H1 (cell line): ENCODE data around the gene TTC33. TPM values are rescaled to one million over a fixed set of nuclear protein-coding genes. Genes with fewer than 3 reads are reported as not detected.

ENCODE experiments used
- CTCF ChIA-PET: fragments of 300-600 bp; sonication (Branson Sonifier 250); formaldehyde crosslinking; loops from one replicate; lab custom pipeline; 2021; ENCODE audit not compliant: partially characterized antibody; lab: Charles Lee
- POLR2A ChIA-PET: fragments of 300-600 bp; sonication (Branson Sonifier 250); formaldehyde crosslinking; loops from one replicate; lab custom pipeline; 2021; ENCODE audit warnings: inconsistent platforms; ENCODE audit not compliant: partially characterized antibody; lab: Charles Lee
- DNase-seq, 2 experiments: peaks; one replicate each; pipeline versions ENCODE4 v3.0.0 to v3.0.0-alpha.2; 2010 to 2022; ENCODE audit warnings: low spot score in 2 of 2, low read depth in 1 of 2, mixed read lengths in 1 of 2
- FAIRE-seq: peaks from 2 replicates; lab custom pipeline; 2011; peaks lifted over from hg19 to GRCh38; lab: Jason Lieb, UNC
- H2AFZ ChIP-seq: 2 replicates; pipeline ENCODE4 v1.8.1; 2012; ENCODE audit warnings: low read length, inconsistent platforms
- H2AK5ac ChIP-seq: 2 replicates; pipeline ENCODE4 v1.6.1; 2013; ENCODE audit warnings: low read depth, low read length
- H2BK120ac ChIP-seq: replicated peaks from 2 replicates; pipeline ENCODE3; 2013; ENCODE audit warnings: low read depth, low read length, inconsistent platforms
- H2BK12ac ChIP-seq: 2 replicates; pipeline ENCODE4 v1.6.1; 2013; ENCODE audit warnings: low read depth, low read length
- H2BK15ac ChIP-seq: 2 replicates; pipeline ENCODE4 v1.6.1; 2013; ENCODE audit warnings: low read length
- H2BK20ac ChIP-seq: 2 replicates; pipeline ENCODE4 v1.6.1; 2013; ENCODE audit warnings: low read length
- H2BK5ac ChIP-seq: 2 replicates; pipeline ENCODE4 v1.6.1; 2013; ENCODE audit warnings: low read depth, low read length
- H3K14ac ChIP-seq: 2 replicates; pipeline ENCODE4 v1.6.1; 2013; ENCODE audit warnings: inconsistent platforms; ENCODE audit not compliant: insufficient read length
- H3K18ac ChIP-seq: 2 replicates; pipeline ENCODE4 v1.6.1; 2013; ENCODE audit warnings: low read length; ENCODE audit errors: extremely low read depth
- H3K23ac ChIP-seq: 2 replicates; pipeline ENCODE4 v1.6.1; 2013; ENCODE audit warnings: inconsistent platforms; ENCODE audit not compliant: insufficient read length
- H3K23me2 ChIP-seq: 2 replicates; pipeline ENCODE4 v1.6.1; 2013; ENCODE audit warnings: low read depth, low read length
- H3K27ac ChIP-seq: 2 replicates; pipeline ENCODE4 v1.6.1; 2011; ENCODE audit warnings: low read depth, low read length, inconsistent platforms
- H3K27me3 ChIP-seq, 4 experiments: replicated peaks in 1 of 4; 1 replicate in 1 of 4; 2 replicates in 3 of 4; pipeline versions ENCODE4 v1.6.1 to v1.8.1; 2011 to 2013; ENCODE audit warnings: low read length in 3 of 4, mild to moderate bottlenecking in 3 of 4, inconsistent platforms in 2 of 4, mixed read lengths in 2 of 4, moderate library complexity in 1 of 4; ENCODE audit not compliant: control insufficient read depth in 3 of 4, insufficient read depth in 3 of 4; ENCODE audit errors: extremely low read depth in 1 of 4
- H3K36me3 ChIP-seq, 4 experiments: 2 replicates each; pipeline versions ENCODE4 v1.6.1 to v1.8.1; 2011 to 2013; ENCODE audit warnings: mild to moderate bottlenecking in 4 of 4, low read length in 3 of 4, moderate library complexity in 2 of 4, control low read depth in 1 of 4, inconsistent platforms in 1 of 4; ENCODE audit not compliant: insufficient read depth in 4 of 4, control insufficient read depth in 2 of 4
- H3K4ac ChIP-seq: replicated peaks from 2 replicates; pipeline ENCODE3; 2013; ENCODE audit warnings: low read length, low read depth, mixed read lengths, inconsistent platforms; ENCODE audit not compliant: insufficient read length
- H3K4me1 ChIP-seq, 4 experiments: replicated peaks in 1 of 4; 1 replicate in 1 of 4; 2 replicates in 3 of 4; pipeline versions ENCODE4 v1.6.1 to v1.8.1; 2011 to 2013; ENCODE audit warnings: low read length in 3 of 4, inconsistent platforms in 2 of 4, mixed read lengths in 1 of 4; ENCODE audit not compliant: insufficient read depth in 4 of 4, control insufficient read depth in 3 of 4
- H3K4me2 ChIP-seq, 2 experiments: 2 replicates each; pipeline versions ENCODE4 v1.6.1 to v1.8.1; 2011 to 2013; ENCODE audit warnings: low read depth in 2 of 2, low read length in 2 of 2, control low read depth in 1 of 2, inconsistent platforms in 1 of 2, mild to moderate bottlenecking in 1 of 2; ENCODE audit not compliant: insufficient read depth in 1 of 2
- H3K4me3 ChIP-seq, 4 experiments: fragments of 200-600, 300-600 bp in 1 of 4; sonication (generic), shearing (Covaris generic), sonication (Bioruptor Twin) in 1 of 4; 2 replicates each; pipeline versions ENCODE4 v1.5.1 to v1.8.1; 2011 to 2016; ENCODE audit warnings: low read length in 4 of 4, low read depth in 3 of 4, control low read depth in 2 of 4, inconsistent platforms in 2 of 4, mild to moderate bottlenecking in 2 of 4, mixed read lengths in 1 of 4, moderate library complexity in 1 of 4; ENCODE audit not compliant: insufficient read depth in 2 of 4; ENCODE audit errors: extremely low read depth in 1 of 4
- H3K56ac ChIP-seq: replicated peaks from 2 replicates; pipeline ENCODE3; 2013; ENCODE audit warnings: low read depth, mild to moderate bottlenecking, mixed read lengths, low read length, inconsistent platforms; ENCODE audit not compliant: insufficient read length
- H3K79me1 ChIP-seq: 2 replicates; pipeline ENCODE4 v1.6.1; 2013; ENCODE audit warnings: low read depth, low read length, control low read depth
- H3K79me2 ChIP-seq, 2 experiments: 2 replicates each; pipeline versions ENCODE4 v1.6.1 to v1.8.1; 2012 to 2013; ENCODE audit warnings: low read length in 2 of 2, mild to moderate bottlenecking in 2 of 2, inconsistent platforms in 1 of 2; ENCODE audit not compliant: insufficient read depth in 2 of 2, control insufficient read depth in 1 of 2
- H3K9ac ChIP-seq, 4 experiments: replicated peaks in 1 of 4; 1 replicate in 1 of 4; 2 replicates in 3 of 4; pipeline versions ENCODE4 v1.6.1 to v1.8.1; 2011 to 2013; ENCODE audit warnings: low read depth in 3 of 4, low read length in 3 of 4, control low read depth in 2 of 4, mild to moderate bottlenecking in 2 of 4, moderate library complexity in 2 of 4, inconsistent platforms in 1 of 4; ENCODE audit errors: extremely low read depth in 1 of 4
- H3K9me3 ChIP-seq, 2 experiments: 2 replicates each; pipeline versions ENCODE4 v1.6.1 to v1.8.1; 2012 to 2013; ENCODE audit warnings: mild to moderate bottlenecking in 2 of 2, moderate library complexity in 2 of 2, control low read depth in 1 of 2, inconsistent platforms in 1 of 2, low read depth in 1 of 2, low read length in 1 of 2, mixed read lengths in 1 of 2; ENCODE audit not compliant: insufficient read depth in 2 of 2
- H4K20me1 ChIP-seq, 2 experiments: replicated peaks in 1 of 2; 2 replicates each; pipeline versions ENCODE3 to v1.8.1; 2011 to 2013; ENCODE audit warnings: inconsistent platforms in 2 of 2, low read length in 2 of 2, mild to moderate bottlenecking in 1 of 2; ENCODE audit not compliant: insufficient read depth in 2 of 2, control insufficient read depth in 1 of 2
- H4K5ac ChIP-seq: 2 replicates; pipeline ENCODE4 v1.6.1; 2013; ENCODE audit warnings: low read length, low read depth, mixed read lengths, inconsistent platforms; ENCODE audit not compliant: insufficient read length
- H4K8ac ChIP-seq: 2 replicates; pipeline ENCODE4 v1.8.0; 2013; ENCODE audit warnings: mild to moderate bottlenecking, moderate library complexity, low read length, inconsistent platforms; ENCODE audit not compliant: insufficient read depth; ENCODE audit errors: extremely low read depth
- H4K91ac ChIP-seq: replicated peaks from 2 replicates; pipeline ENCODE3; 2013; ENCODE audit warnings: low read length, mixed read lengths, inconsistent platforms; ENCODE audit not compliant: insufficient read length
- JUND ChIP-seq: IDR thresholded peaks from 2 replicates; pipeline ENCODE4 v1.6.1; 2011; ENCODE audit warnings: mild to moderate bottlenecking, improper control_type of control experiment, low read length
- POU5F1 ChIP-seq: IDR thresholded peaks from 2 replicates; pipeline ENCODE4 v1.6.1; 2011; ENCODE audit warnings: low read depth, mild to moderate bottlenecking, low read length, moderate library complexity
- SIN3A ChIP-seq, 2 experiments: IDR thresholded peaks in 1 of 2; conservative IDR thresholded peaks in 1 of 2; 2 replicates each; pipeline ENCODE4 v1.6.1; 2011 to 2012; ENCODE audit warnings: low read length in 2 of 2, improper control_type of control experiment in 1 of 2, low read depth in 1 of 2, mild to moderate bottlenecking in 1 of 2
- SIX5 ChIP-seq: IDR thresholded peaks from 2 replicates; pipeline ENCODE4 v1.6.1; 2011; ENCODE audit warnings: mild to moderate bottlenecking, low read depth, low read length
- WGBS, 2 experiments: shearing (Covaris generic) in 1 of 2; methylation state at CpG; one replicate each; pipeline versions ENCODE4 v1.1.6 to v1.1.7; 2013 to 2015; ENCODE audit warnings: low lambda C conversion rate in 2 of 2, mixed read lengths in 2 of 2, inconsistent platforms in 1 of 2, low coverage in 1 of 2, missing lambda C conversion rate in 1 of 2; ENCODE audit not compliant: insufficient replicate concordance in 2 of 2, insufficient coverage in 1 of 2, insufficient read length in 1 of 2; ENCODE audit errors: extremely low coverage in 1 of 2, missing lambda C conversion rate in 1 of 2; 5-methylcytosine and 5-hydroxymethylcytosine counted together
- polyA plus RNA-seq, 7 experiments: library from polyadenylated mRNA; depleted of rRNA in 3 of 7; stranded (reverse) in 5 of 7; unstranded in 2 of 7; fragments of >200 nt in 5 of 7; fragments of 200-250 nt in 2 of 7; gene quantifications; 1 replicate in 5 of 7; 2 replicates in 1 of 7; 4 replicates in 1 of 7; pipeline versions ENCODE4 v1.2.1 to v1.2.3, GENCODE V29; 2011 to 2013; ENCODE audit warnings: missing spikeins in 2 of 7, mixed read lengths in 2 of 7
- total RNA-seq: library from RNA; stranded (reverse); fragmentation: NEBNext Ultra II Directional; extraction: Animal tissue kit (Norgen Biotek cat#: 25700); gene quantifications from 2 replicates; pipeline ENCODE4 v1.2.1, GENCODE V29; 2021

TTC33 gene
- total and polyA plus RNA-seq, 2 of the 8 experiments (the other 6 are each of a cell fraction or from before 2014, with no cell fraction given): 1.2 to 12.6 TPM

GRCh38 chr5:40676613-40677343 lies 79.0 kb downstream of the TTC33 start:
- ChIA-PET CTCF (interaction anchor here (0.7 to 0.8 kb wide), 2 partner anchors 11 to 963 kb away, joined by 3 read pairs; no protein-coding TSS in a partner anchor), POLR2A (interaction anchor here (0.6 kb wide), 2 partner anchors 116 to 191 kb away, joined by 3 read pairs; no protein-coding TSS in a partner anchor)
- Histone ChIP-seq H4K20me1 (peaks cover 0 to 5% of the 10 kb centered on the region in 2 experiments), H3K4ac (no peak overlapping the region), H4K8ac (no peak overlapping the region), H2BK5ac (no peak overlapping the region), H2BK20ac (no peak overlapping the region), H3K79me2 (no peaks in the 10 kb centered on the region), H3K4me3 (no peak overlapping the region), H3K23me2 (peaks cover 20% of the 10 kb centered on the region), H2AFZ (no peak overlapping the region), H2BK15ac (no peak overlapping the region), H3K79me1 (no peaks in the 10 kb centered on the region), H2AK5ac (no peak overlapping the region), H3K23ac (no peak overlapping the region), H3K4me2 (no peak overlapping the region), H3K36me3 (no peaks in the 10 kb centered on the region), H3K56ac (no peak overlapping the region), H4K5ac (no peak overlapping the region), H3K4me1 (peaks cover 5 to 16% (median 14%) of the 10 kb centered on the region in 4 experiments), H3K9ac (no peak overlapping the region), H3K9me3 (no peaks in the 10 kb centered on the region; a peak in 1 of 4 replicates), H3K14ac (no peak overlapping the region), H3K27ac (no peak overlapping the region), H3K18ac (no peak overlapping the region), H3K27me3 (peaks cover 15 to 20% (median 19%) of the 10 kb centered on the region in 4 experiments), H2BK120ac (no peak overlapping the region), H2BK12ac (0 out of 2 replicates have a peak overlapping the region, but pooled peaks have one; percentile 2), H4K91ac (no peak overlapping the region)
- FAIRE-seq (no peak), DNase-seq (no peak)
- 61% methylated on average over 3 of the region's 3 CpGs; no CpG with 5 or more reads in 1 of the 2 experiments for WGBS, 2 experiments
- TF ChIP-seq JUND: peak; percentile 59; the same call in 1 of the 2 replicates
- TF ChIP-seq SIN3A (conservative IDR thresholded peaks at IDR 0.05 in 1 of 2, IDR thresholded peaks at IDR 0.05 in 1 of 2; ENCODE audit: low read depth in 1 of 2, low read length in 2 of 2): no peak
- TF ChIP-seq SIX5: no peak
- no peak for TF ChIP-seq POU5F1
